Right kidney (tissue), 9 donors: ENCODE results near the gene IFT52.
A peak's percentile ranks its signal among the peaks of the same experiment; 100 is the strongest.

Experiments
- DNase-seq: peaks from one replicate; pipeline ENCODE4 v3.0.0-alpha.2; 2016
- long read RNA-seq, 8 donors: transcript quantifications; one replicate each; lab custom pipeline, GENCODE V29; 2026

The IFT52 gene, protein sequence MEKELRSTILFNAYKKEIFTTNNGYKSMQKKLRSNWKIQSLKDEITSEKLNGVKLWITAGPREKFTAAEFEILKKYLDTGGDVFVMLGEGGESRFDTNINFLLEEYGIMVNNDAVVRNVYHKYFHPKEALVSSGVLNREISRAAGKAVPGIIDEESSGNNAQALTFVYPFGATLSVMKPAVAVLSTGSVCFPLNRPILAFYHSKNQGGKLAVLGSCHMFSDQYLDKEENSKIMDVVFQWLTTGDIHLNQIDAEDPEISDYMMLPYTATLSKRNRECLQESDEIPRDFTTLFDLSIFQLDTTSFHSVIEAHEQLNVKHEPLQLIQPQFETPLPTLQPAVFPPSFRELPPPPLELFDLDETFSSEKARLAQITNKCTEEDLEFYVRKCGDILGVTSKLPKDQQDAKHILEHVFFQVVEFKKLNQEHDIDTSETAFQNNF
- long read RNA-seq, donor 1, transcript IFT52-201 (14 exons, 1,757 nt) = major isoform, 13 of 27 reads
- long read RNA-seq, donor 1, transcript IFT52-207 (2 exons, 749 nt) = minor isoform, 5 of 27 reads
- long read RNA-seq, donor 1, transcript IFT52-202 (14 exons, 1,599 nt) = minor isoform, 9 of 27 reads
- long read RNA-seq, donor 1, partial matches to known transcripts = 0 of 27 reads
- long read RNA-seq, donor 1, other reads (novel, unspliced or antisense) = 0 of 27 reads
- long read RNA-seq, donor 2, transcript IFT52-201 (14 exons, 1,757 nt) = minor isoform, 6 of 16 reads
- long read RNA-seq, donor 2, transcript IFT52-202 (14 exons, 1,599 nt) = major isoform, 7 of 16 reads
- long read RNA-seq, donor 2, partial matches to known transcripts = 0 of 16 reads
- long read RNA-seq, donor 2, other reads (novel, unspliced or antisense) = 0 of 16 reads
- long read RNA-seq, donor 3, partial matches to known transcripts = 0 of 8 reads
- long read RNA-seq, donor 3, other reads (novel, unspliced or antisense) = 0 of 8 reads
- long read RNA-seq, donor 4, transcript IFT52-202 (14 exons, 1,599 nt) = minor isoform, 8 of 21 reads
- long read RNA-seq, donor 4, transcript IFT52-201 (14 exons, 1,757 nt) = major isoform, 11 of 21 reads
- long read RNA-seq, donor 4, partial matches to known transcripts = 0 of 21 reads
- long read RNA-seq, donor 4, other reads (novel, unspliced or antisense) = 0 of 21 reads
- long read RNA-seq, donor 5, transcript IFT52-202 (14 exons, 1,599 nt) = minor isoform, 10 of 23 reads
- long read RNA-seq, donor 5, transcript IFT52-201 (14 exons, 1,757 nt) = major isoform, 11 of 23 reads
- long read RNA-seq, donor 5, partial matches to known transcripts = 0 of 23 reads
- long read RNA-seq, donor 5, other reads (novel, unspliced or antisense) = 0 of 23 reads
- long read RNA-seq, donor 6, transcript IFT52-202 (14 exons, 1,599 nt) = major isoform, 6 of 14 reads
- long read RNA-seq, donor 6, transcript IFT52-201 (14 exons, 1,757 nt) = major isoform, 6 of 14 reads
- long read RNA-seq, donor 6, partial matches to known transcripts = 0 of 14 reads
- long read RNA-seq, donor 6, other reads (novel, unspliced or antisense) = 0 of 14 reads
- long read RNA-seq, donor 7, transcript IFT52-201 (14 exons, 1,757 nt) = minor isoform, 11 of 29 reads
- long read RNA-seq, donor 7, transcript IFT52-207 (2 exons, 749 nt) = minor isoform, 5 of 29 reads
- long read RNA-seq, donor 7, transcript IFT52-202 (14 exons, 1,599 nt) = major isoform, 13 of 29 reads
- long read RNA-seq, donor 7, partial matches to known transcripts = 0 of 29 reads
- long read RNA-seq, donor 7, other reads (novel, unspliced or antisense) = 0 of 29 reads
- long read RNA-seq, donor 8, transcript IFT52-201 (14 exons, 1,757 nt) = minor isoform, 8 of 19 reads
- long read RNA-seq, donor 8, transcript IFT52-202 (14 exons, 1,599 nt) = major isoform, 9 of 19 reads
- long read RNA-seq, donor 8, partial matches to known transcripts = 0 of 19 reads
- long read RNA-seq, donor 8, other reads (novel, unspliced or antisense) = 0 of 19 reads

DNA sequence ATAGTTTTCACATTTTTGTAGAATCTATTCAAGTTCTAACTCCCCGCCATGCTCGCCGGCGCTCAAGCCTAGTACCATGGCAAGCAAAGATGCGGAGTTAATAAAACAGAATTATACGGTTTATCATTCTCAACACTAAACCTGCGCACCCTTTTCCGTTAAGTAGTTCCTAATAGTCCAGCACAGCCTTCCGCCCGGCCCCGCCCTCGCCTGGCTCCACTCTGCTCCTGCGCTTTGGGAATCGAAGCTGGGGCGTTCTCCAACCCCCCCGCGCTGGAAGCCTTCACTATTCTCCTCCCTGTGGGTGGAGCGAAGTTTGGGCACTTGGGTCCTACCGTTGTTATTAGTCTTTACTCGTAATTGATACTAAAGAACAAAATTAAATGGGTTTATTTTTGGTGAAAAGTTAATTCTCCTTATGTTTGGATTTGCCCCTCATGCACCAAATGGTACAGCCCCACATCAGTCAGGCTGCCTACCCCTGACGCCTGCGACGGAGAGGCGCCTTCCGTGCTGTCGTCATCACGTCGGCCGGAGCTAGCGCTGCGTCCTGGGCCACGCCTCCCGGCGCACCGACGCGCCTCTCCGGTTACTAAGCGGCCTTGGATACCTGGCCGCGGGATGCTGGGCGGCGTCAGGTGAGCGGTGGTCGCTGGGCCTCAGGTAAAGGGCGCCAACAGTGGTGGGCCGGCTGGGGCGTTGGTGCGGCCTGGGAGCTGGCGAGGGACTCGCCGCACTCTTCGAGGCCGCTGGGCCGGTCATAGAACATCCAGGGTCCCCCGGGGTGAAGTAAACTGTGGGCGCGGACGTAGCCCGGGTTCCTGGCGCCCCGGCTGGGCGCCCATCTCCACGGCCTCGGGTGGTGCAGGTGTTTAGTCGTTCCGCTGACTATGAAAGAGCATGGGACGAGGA, at the start of gene IFT52:
Gene IFT52, plus strand, starts transcription at position 546 of the 912 bp plus-strand sequence. CDS start 3,762 bp downstream, outside the sequence.
- peak; percentile 98 for DNase-seq

DNA sequence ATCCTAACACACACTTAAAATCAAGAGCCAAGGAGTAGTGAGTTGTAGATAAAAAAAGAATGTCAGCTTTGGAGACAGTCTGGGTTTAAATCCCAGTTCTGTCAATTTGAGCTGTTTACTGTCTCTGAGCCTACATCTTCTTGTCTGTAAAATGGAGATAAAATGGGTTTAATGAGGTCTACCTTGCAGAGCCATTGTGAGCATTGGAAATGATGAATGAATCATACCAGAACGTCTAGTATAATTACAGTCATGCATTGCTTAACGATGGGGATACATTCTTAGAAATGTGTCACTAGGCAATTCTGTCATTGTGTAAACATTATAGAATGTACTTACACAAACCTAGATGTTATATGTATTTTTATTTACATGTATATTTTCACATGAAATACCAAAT, 49.5 kb upstream of the IFT52 start:
- no peak for DNase-seq

GRCh38 chr20:43542161-43542560, 48.6 kb upstream of the IFT52 start:
- no peak for DNase-seq

- DNase-seq = no peak
Observed at GRCh38 chr20:43542674-43543073, 48.1 kb upstream of the IFT52 start.

DNA sequence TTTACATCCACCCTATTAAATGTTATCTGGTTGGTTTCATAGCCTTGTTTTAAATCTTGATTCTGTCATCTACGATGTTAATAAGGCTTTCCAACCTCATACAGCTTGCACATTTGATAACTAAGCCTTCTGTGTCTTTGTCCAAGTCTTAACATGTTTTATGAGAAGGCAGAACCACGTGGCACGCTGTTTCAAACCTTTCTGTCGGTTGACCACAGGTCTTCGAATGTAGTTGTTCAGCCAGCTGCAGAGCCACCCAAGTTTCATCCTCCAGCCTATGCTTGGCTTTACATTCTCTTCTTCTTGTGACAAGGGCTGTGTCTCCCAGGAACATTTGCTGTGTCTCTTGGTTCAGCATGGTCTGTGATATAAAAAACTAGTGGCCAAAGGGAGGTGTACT, 47.6 kb upstream of the IFT52 start:
- DNase-seq = no peak

DNA sequence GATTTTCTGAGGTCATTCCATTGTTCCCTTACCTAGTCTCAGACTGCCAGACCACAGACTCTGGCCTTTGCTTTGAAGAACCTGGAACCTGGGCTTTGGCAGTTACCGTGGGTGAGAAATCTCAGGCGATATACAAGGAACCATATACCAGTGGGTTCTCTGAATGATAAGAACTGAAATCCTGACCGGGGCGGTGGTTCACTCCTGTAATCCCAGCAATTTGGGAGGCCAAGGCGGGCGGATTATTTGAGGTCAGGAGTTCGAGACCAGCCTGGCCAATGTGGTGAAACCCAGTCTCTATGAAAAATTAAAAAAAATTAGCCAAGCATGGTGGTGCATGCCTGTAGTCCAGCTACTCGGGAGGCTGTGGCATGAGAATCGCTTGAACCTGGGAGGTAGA, 46.2 kb upstream of the IFT52 start:
- no peak for DNase-seq

- no peak for DNase-seq
Observed at GRCh38 chr20:43545837-43546578, 44.7 kb upstream of the IFT52 start.

DNA sequence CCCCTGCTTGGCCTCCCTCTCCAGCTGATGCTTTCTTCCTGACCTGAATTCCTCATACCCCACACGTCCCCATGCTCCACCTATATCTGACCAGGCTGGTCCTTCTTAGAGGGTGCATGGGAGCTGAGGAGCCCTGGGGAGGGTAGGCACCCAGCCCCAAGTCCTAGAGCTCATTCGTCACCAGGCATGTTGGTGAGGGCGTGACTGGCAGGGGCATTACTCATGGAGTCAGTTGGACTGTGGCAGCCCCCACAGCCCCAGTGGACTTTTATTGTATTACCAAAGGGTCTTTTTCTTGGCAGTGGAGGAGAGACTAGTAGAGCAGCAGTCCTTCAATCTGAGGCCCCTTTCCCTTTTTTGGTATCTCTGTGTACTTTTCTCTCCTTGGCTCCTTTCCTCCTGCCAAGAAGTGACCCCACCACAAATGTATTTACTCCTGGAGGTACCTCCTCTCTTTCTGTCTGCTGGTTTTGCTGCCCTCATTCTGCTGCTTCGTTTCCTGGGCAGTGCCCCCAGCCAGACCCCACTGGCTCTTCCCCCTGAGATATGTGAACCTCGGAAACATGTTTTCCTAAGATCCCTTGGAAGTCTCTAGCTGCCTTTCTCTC, 42.4 kb upstream of the IFT52 start:
- no peak for DNase-seq

DNA sequence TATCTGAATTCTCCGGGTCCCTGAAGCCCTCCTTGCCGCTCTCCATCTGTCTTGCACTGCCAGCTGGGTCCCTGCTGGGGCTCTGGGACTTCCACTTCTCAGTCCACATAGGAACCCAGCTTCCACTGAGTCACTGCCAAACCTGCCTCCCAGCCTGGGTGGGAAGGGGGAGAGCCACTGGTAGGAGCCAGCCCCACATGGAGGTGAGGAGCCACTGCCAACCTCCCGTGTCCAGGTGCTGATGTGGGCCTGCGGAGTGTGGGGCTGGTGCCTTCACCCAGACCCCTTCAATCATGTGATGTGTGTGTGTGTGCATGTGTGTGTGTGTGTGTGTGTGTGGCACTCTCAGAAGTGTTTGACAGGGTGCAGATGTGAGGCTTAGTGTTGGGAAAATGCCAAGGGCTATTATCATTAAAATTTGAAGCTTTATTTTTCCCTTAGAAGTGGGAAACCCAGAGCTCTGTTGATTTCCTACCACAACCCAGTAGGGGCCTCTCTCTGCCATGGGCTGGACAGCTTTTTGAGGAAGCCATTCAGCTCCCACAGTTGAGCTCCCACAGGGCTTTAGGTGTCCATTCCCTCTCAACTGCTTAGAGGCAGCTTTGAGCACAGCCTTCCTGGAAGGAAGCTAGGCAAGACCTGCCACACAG, 41.2 kb upstream of the IFT52 start:
- DNase-seq = no peak

GRCh38 chr20:43550456-43550855, 40.3 kb upstream of the IFT52 start:
- DNase-seq = no peak

DNA sequence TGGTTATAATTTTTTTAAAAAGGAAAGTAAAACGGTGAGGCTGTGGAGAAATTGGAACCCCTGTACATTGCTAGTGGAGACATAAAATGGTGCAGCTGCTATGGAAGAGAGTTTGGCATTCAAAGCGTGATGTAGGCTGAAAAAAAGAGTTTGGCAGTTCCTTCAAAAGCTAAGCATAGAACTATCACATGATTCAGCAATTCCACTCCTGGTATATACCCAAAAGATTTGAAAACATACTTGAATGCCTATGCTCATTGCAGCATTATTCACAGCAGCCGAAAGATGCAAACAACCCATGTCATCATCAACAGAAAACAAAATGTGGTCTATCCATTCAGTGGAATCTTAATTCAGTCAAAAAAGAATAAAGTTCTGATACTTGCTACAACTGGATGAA, 36.4 kb upstream of the IFT52 start:
- DNase-seq = no peak

DNA sequence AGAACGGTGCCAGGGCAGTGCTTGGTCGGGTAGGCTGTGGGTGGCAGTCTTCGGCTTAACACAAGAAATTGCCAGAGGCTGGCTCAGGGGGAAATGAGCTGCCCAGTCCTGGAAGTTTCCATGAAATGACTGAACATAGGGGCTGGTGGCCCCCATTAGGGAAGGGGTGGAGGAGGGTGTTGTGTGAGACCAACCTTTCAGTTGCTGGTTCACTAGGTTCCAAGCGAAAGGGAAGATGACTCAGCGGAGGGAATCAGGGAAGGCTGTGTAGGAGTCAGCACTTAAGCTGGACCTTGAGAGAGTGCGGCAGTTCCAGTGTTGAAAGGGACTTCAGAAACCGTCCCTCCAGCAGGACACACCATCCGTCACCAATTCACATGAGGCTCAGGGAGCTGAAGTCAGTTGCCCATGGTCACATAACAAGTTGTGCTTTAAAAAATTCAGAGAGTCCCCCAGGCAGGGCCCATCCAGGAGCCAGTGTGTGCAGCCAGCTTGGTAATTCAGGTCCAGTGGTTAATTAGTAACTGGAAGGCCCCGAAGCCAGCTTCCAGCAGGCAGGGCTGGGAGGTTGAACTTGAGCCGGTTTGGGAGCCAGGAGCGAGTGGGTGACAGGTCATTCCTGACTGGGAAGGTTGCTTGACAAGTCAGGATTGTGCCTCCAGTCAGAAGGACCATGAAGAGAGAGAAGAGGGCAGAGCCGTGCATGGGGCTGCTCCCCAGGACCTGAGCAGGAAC, 32.2 kb upstream of the IFT52 start, which contains the start of gene SGK2:
Gene SGK2, plus strand, starts transcription at position 616 of the 735 bp plus-strand sequence. CDS start 7,469 bp downstream, outside the sequence.
- peak; percentile 75 for DNase-seq

- no peak for DNase-seq
Observed at GRCh38 chr20:43559147-43559987, 31.4 kb upstream of the IFT52 start.

GRCh38 chr20:43560974-43561373, 29.8 kb upstream of the IFT52 start:
- no peak for DNase-seq

GRCh38 chr20:43563429-43563828, 27.3 kb upstream of the IFT52 start:
- DNase-seq = no peak

DNA sequence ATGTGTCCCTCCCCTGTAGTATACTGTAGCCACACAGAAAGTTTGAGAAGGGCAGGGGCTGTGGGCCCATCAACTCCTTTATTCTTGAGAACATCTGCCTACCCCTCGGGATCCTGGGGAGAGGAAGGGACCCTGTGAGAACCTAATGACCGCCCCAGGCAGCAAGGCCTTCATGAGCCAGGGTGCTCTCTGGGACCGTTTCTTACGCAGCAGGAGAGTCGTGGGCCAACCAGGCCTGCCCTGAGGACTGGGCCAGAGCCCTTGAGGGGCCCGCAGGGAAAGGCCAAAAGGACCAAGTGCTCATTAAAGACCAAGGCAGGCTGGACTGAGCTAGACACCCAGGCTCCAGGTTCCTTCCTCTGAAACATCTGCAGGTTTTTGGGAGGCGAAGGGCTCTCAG, 26.7 kb upstream of the IFT52 start:
- DNase-seq = no peak
